Karpas-422 (cell line): ENCODE data around the gene KLRC2. TPM values are rescaled to one million over a fixed set of nuclear protein-coding genes. Genes with fewer than 3 reads are reported as not detected.

Source experiments
- total RNA-seq: library from RNA; depleted of rRNA; stranded (reverse); fragments of >200 nt; shearing (Covaris generic); gene quantifications from 2 replicates; pipeline ENCODE4 v1.2.3, GENCODE V29; 2014; ENCODE audit warnings: low replicate concordance; rRNA removed

Gene KLRC2
- total RNA-seq, 1 experiment from 2014 or later, result not detected

Other genes starting within 250 kb of the KLRC2 start
- 0.56 and 0.90 TPM in 2 replicates for gene GABARAPL1, start 223.1 kb downstream of the KLRC2 start, total RNA-seq
- not detected in 2 replicates for gene KLRD1, start 128.1 kb downstream of the KLRC2 start, total RNA-seq
- gene KLRK1, start 46.0 kb downstream of the KLRC2 start, total RNA-seq, result not detected in 2 replicates
- gene KLRC4, start 26.3 kb downstream of the KLRC2 start, total RNA-seq, result not detected in 2 replicates
- gene KLRC3, start 15.4 kb downstream of the KLRC2 start, total RNA-seq, result not detected in 2 replicates
- gene KLRC1, start 17.4 kb upstream of the KLRC2 start, total RNA-seq, result not detected in 2 replicates
- 0.78 and 1.0 TPM in 2 replicates for gene EIF2S3B, start 69.9 kb upstream of the KLRC2 start, total RNA-seq
- gene MAGOHB, start 177.6 kb upstream of the KLRC2 start, total RNA-seq, result 35.3 and 55.4 TPM in 2 replicates
- gene STYK1, start 238.0 kb upstream of the KLRC2 start, total RNA-seq, result not detected in 2 replicates